Measurements from ENCODE around the gene ZBTB7C. TPM values are rescaled to one million over a fixed set of nuclear protein-coding genes. Genes with fewer than 3 reads are reported as not detected.

The ZBTB7C gene
- total and polyA plus RNA-seq, 4 donors = 0.19 to 1.1 (median 0.45) TPM

GRCh38 chr18:48043166-48043565 lies 366.0 kb downstream of the ZBTB7C start:
- Histone ChIP-seq H3K27me3 (ENCODE audit: control insufficient read depth in 4 of 4, insufficient read depth in 4 of 4, low read length in 3 of 4) (no peaks in the 10 kb centered on the region), H3K9ac (ENCODE audit: low read depth in 1 of 2, low read length in 2 of 2) (no peak overlapping the region), H3K36me3 (ENCODE audit: control insufficient read depth in 4 of 4, insufficient read depth in 3 of 4, low read depth in 1 of 4, low read length in 3 of 4) (no peaks in the 10 kb centered on the region), H3K4me1 (ENCODE audit: control insufficient read depth in 4 of 4, insufficient read depth in 4 of 4, low read length in 3 of 4) (no peaks in the 10 kb centered on the region), H3K27ac (ENCODE audit: low read depth in 1 of 2, low read length in 2 of 2) (no peak overlapping the region), H3K9me3 (ENCODE audit: control insufficient read depth in 4 of 4, low read length in 3 of 4) (peaks cover 0 to 3% (median under 1%) of the 10 kb centered on the region in 4 donors), H3K4me3 (ENCODE audit: low read depth in 1 of 3, low read length in 3 of 3) (no peak overlapping the region)
- WGBS = 94% methylated on average over 3 of the region's 3 CpGs
- no peak for DNase-seq (ENCODE audit: low spot score)
- no peak for TF ChIP-seq FOXA1 (IDR thresholded peaks at IDR 0.05)
- TF ChIP-seq HNF4A (conservative IDR thresholded peaks at IDR 0.05) = no peak

- Histone ChIP-seq H3K9me3 (ENCODE audit: control insufficient read depth in 4 of 4, low read length in 3 of 4) (peaks cover 0 to 3% (median under 1%) of the 10 kb centered on the region in 4 donors), H3K4me1 (ENCODE audit: control insufficient read depth in 4 of 4, insufficient read depth in 4 of 4, low read length in 3 of 4) (no peaks in the 10 kb centered on the region), H3K9ac (ENCODE audit: low read depth in 1 of 2, low read length in 2 of 2) (no peak overlapping the region), H3K27me3 (ENCODE audit: control insufficient read depth in 4 of 4, insufficient read depth in 4 of 4, low read length in 3 of 4) (no peaks in the 10 kb centered on the region), H3K36me3 (ENCODE audit: control insufficient read depth in 4 of 4, insufficient read depth in 3 of 4, low read depth in 1 of 4, low read length in 3 of 4) (no peaks in the 10 kb centered on the region), H3K4me3 (ENCODE audit: low read depth in 1 of 3, low read length in 3 of 3) (no peak overlapping the region), H3K27ac (ENCODE audit: low read depth in 1 of 2, low read length in 2 of 2) (no peak overlapping the region)
- DNase-seq (ENCODE audit: low spot score) = no peak
- TF ChIP-seq SP1 (IDR thresholded peaks at IDR 0.05) (no peak), FOXA1 (IDR thresholded peaks at IDR 0.05) (no peak), YY1 (IDR thresholded peaks at IDR 0.05) (no peak), GABPA (IDR thresholded peaks at IDR 0.05 in 1 of 2, conservative IDR thresholded peaks at IDR 0.05 in 1 of 2) (no peak), REST (IDR thresholded peaks at IDR 0.05) (no peak), RAD21 (IDR thresholded peaks at IDR 0.05) (no peak), JUND (IDR thresholded peaks at IDR 0.05) (no peak), FOXA2 (IDR thresholded peaks at IDR 0.05) (no peak), HNF4G (IDR thresholded peaks at IDR 0.05) (no peak), ATF3 (IDR thresholded peaks at IDR 0.05) (no peak), RXRA (IDR thresholded peaks at IDR 0.05) (no peak), HNF4A (conservative IDR thresholded peaks at IDR 0.05) (no peak), CTCF (IDR thresholded peaks at IDR 0.05; ENCODE audit: low read depth, low read length, missing input control) (no peak), TAF1 (conservative IDR thresholded peaks at IDR 0.05) (no peak), ZBTB33 (IDR thresholded peaks at IDR 0.05) (no peak), EGR1 (IDR thresholded peaks at IDR 0.05; ENCODE audit: low read depth in 2 of 2) (no peak)
- WGBS = 93% methylated on average over 4 of the region's 4 CpGs
Observed at GRCh38 chr18:48042431-48042830, 366.8 kb downstream of the ZBTB7C start.

Data from liver (tissue), 9 donors.